KMS-11 (cell line): ENCODE results near the gene LARP6.

Source experiments
- H2AFZ ChIP-seq: fragments of 200-600 bp; sonication (generic); 2 replicates; pipeline ENCODE4 v1.6.1; 2016; ENCODE audit warnings: antibody characterized with exemption, mixed run types, low read depth
- H3K27ac ChIP-seq: fragments of 200-600 bp; sonication (generic); 2 replicates; pipeline ENCODE4 v1.6.1; 2016; ENCODE audit warnings: mild to moderate bottlenecking, mixed run types
- H3K27me3 ChIP-seq: fragments of 200-600 bp; sonication (generic); 2 replicates; pipeline ENCODE4 v1.6.1; 2017; ENCODE audit warnings: mild to moderate bottlenecking, low read depth, mixed run types, moderate library complexity; ENCODE audit not compliant: insufficient read depth
- H3K36me3 ChIP-seq: fragments of 200-600 bp; sonication (generic); 2 replicates; pipeline ENCODE4 v1.6.1; 2017; ENCODE audit warnings: mild to moderate bottlenecking, mixed run types; ENCODE audit not compliant: insufficient read depth
- H3K4me1 ChIP-seq: fragments of 200-600 bp; sonication (generic); 2 replicates; pipeline ENCODE4 v1.6.1; 2016; ENCODE audit warnings: mild to moderate bottlenecking, low read depth, mixed run types; ENCODE audit not compliant: poor library complexity, severe bottlenecking
- H3K4me2 ChIP-seq: fragments of 200-600 bp; sonication (generic); 2 replicates; pipeline ENCODE4 v1.7.0; 2016; ENCODE audit warnings: mild to moderate bottlenecking, mixed run types
- H3K4me3 ChIP-seq: fragments of 200-600 bp; sonication (generic); IDR thresholded peaks from 2 replicates; pipeline ENCODE4 v1.6.1; 2017; ENCODE audit warnings: low read depth, low read length, mixed read lengths; ENCODE audit not compliant: insufficient read depth
- H3K79me2 ChIP-seq: fragments of 200-600 bp; sonication (generic); 2 replicates; pipeline ENCODE4 v1.6.1; 2016; ENCODE audit warnings: low read depth, mixed run types; ENCODE audit not compliant: insufficient read depth
- H3K9ac ChIP-seq: fragments of 200-600 bp; sonication (generic); 2 replicates; pipeline ENCODE4 v1.6.1; 2016; ENCODE audit warnings: mild to moderate bottlenecking, mixed run types
- H4K20me1 ChIP-seq: fragments of 200-600 bp; sonication (generic); 2 replicates; pipeline ENCODE4 v1.6.1; 2016; ENCODE audit warnings: mild to moderate bottlenecking, mixed run types; ENCODE audit not compliant: insufficient read depth
- TF ChIP-seq, protein P1 (sequence below): fragments of 200-600 bp; sonication (generic); conservative IDR thresholded peaks from 2 replicates; pipeline ENCODE4 v1.6.1; 2017; ENCODE audit warnings: low read depth, mild to moderate bottlenecking, antibody characterized with exemption, low read length, moderate library complexity, mixed read lengths

LARP6 gene

GRCh38 chr15:70831094-70831911 lies 22.7 kb downstream of the LARP6 start:
- no peaks in the 10 kb centered on the region for H3K27me3 ChIP-seq
- no peaks in the 10 kb centered on the region for H3K4me1 ChIP-seq
- no peaks in the 10 kb centered on the region for H3K79me2 ChIP-seq
- no peak overlapping the region for H3K27ac ChIP-seq
- no peak overlapping the region for H3K4me3 ChIP-seq
- TF ChIP-seq, protein P1, sequence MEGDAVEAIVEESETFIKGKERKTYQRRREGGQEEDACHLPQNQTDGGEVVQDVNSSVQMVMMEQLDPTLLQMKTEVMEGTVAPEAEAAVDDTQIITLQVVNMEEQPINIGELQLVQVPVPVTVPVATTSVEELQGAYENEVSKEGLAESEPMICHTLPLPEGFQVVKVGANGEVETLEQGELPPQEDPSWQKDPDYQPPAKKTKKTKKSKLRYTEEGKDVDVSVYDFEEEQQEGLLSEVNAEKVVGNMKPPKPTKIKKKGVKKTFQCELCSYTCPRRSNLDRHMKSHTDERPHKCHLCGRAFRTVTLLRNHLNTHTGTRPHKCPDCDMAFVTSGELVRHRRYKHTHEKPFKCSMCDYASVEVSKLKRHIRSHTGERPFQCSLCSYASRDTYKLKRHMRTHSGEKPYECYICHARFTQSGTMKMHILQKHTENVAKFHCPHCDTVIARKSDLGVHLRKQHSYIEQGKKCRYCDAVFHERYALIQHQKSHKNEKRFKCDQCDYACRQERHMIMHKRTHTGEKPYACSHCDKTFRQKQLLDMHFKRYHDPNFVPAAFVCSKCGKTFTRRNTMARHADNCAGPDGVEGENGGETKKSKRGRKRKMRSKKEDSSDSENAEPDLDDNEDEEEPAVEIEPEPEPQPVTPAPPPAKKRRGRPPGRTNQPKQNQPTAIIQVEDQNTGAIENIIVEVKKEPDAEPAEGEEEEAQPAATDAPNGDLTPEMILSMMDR, result no peak
- no peak overlapping the region for H3K4me2 ChIP-seq
- H4K20me1 ChIP-seq, result no peaks in the 10 kb centered on the region
- H3K9ac ChIP-seq, result no peak overlapping the region
- H3K36me3 ChIP-seq, result no peaks in the 10 kb centered on the region
- no peak overlapping the region for H2AFZ ChIP-seq

GRCh38 chr15:70830615-70831014 lies 23.3 kb downstream of the LARP6 start:
- H3K4me1 ChIP-seq, result no peaks in the 10 kb centered on the region
- H3K36me3 ChIP-seq, result no peaks in the 10 kb centered on the region
- H4K20me1 ChIP-seq, result no peaks in the 10 kb centered on the region
- H2AFZ ChIP-seq, result no peak overlapping the region
- H3K27ac ChIP-seq, result no peak overlapping the region
- H3K27me3 ChIP-seq, result no peaks in the 10 kb centered on the region
- TF ChIP-seq, protein P1, result no peak
- no peak overlapping the region for H3K4me2 ChIP-seq
- no peak overlapping the region for H3K9ac ChIP-seq
- H3K4me3 ChIP-seq, result no peak overlapping the region
- no peaks in the 10 kb centered on the region for H3K79me2 ChIP-seq

DNA sequence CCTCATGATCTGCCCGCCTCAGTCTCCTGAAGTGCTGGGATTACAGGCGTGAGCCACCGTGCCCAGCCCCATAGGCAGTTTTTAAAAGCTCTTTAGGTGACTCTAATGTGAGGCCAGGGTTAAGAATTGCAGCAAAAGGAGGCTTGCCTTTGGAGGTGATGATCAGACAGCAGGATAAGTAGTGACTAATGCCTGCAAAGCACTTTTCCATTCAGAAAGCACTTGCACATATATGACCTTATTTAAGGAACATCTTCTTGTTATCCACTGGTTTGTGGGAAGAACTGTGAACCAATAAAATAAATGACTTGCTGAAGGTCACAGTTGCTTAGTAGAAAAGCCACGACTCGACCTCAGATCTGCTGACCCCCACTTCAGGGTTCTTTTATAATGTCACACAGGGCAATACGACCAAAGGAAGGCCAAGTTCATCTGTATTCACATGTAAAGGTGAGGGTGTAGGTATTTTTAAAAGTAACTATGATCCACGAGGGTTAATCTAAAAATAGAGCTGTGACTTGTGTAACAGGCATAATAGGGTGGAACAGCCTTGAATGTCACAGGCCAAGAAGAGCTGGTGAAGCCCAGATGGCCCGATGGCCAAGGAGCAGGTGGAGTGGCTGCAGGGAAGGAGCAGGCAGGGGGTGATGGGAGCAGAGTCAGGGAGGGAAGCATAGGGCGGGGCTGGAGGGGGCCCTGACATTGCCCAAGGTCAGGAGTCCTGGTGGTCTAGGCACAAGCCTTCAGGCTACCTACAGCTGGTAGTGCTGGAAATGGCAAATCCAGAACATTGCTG lies 24.4 kb downstream of the LARP6 start:
- Histone ChIP-seq H3K9ac (no peak overlapping the region), H4K20me1 (no peaks in the 10 kb centered on the region), H3K27ac (no peak overlapping the region), H3K27me3 (no peaks in the 10 kb centered on the region), H3K4me3 (no peak overlapping the region), H3K79me2 (no peaks in the 10 kb centered on the region), H2AFZ (no peak overlapping the region), H3K4me2 (no peak overlapping the region), H3K4me1 (no peaks in the 10 kb centered on the region), H3K36me3 (no peaks in the 10 kb centered on the region)
- TF ChIP-seq, protein P1, result no peak

DNA sequence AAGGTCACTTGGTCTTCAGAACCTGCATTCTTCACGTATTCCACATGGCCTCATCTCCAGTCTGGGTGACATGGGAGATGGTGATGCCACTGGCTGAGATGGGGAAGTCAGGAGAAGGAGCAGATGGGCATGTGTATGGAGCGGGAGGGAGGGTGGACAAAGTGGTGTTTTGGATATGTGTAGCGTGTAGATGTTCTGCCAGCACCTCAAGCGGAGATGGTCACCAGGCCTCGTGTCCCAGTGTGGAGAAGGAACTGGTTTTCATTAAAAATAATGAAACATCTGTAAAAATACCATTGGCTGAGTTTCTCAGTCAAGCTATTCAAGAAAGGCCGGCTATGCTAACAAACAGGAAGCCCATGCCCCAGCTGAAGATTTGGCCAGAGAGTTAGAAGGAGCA lies 26.2 kb downstream of the LARP6 start:
- Histone ChIP-seq H3K79me2 (no peaks in the 10 kb centered on the region), H3K36me3 (no peaks in the 10 kb centered on the region), H2AFZ (no peak overlapping the region), H3K27ac (no peak overlapping the region), H3K4me3 (no peak overlapping the region), H3K27me3 (no peaks in the 10 kb centered on the region), H3K9ac (no peak overlapping the region), H3K4me1 (no peaks in the 10 kb centered on the region), H4K20me1 (no peaks in the 10 kb centered on the region), H3K4me2 (no peak overlapping the region)
- TF ChIP-seq, protein P1, result no peak
